GM12874 (cell line): ENCODE results near the gene STK33.

Experiments
- TF ChIP-seq, protein P1 (sequence below): IDR thresholded peaks from 2 replicates; pipeline ENCODE4 v1.5.1; 2011; ENCODE audit warnings: low read depth, mild to moderate bottlenecking, control low read depth, low read length, moderate library complexity; ENCODE audit not compliant: insufficient read depth

STK33 gene

DNA sequence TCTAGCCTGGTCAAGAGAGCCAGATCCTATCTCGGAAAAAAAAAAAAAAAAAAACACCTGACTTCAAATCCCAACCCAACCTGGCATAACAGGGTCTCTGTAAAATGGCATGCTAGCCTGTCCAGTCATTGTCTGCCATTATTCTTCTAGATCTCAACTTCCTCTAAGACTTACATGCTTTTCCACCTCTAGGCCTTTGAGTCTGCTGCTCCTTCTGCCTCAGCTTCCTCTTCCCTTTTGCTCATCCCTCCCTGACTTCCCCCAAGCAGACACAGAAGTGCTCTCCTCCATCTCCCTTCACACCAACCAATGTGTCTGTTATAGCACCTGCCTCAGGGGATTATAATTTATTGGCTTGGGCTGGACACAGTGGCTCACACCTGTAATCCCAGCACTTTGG lies 7.8 kb downstream of the STK33 start:
- TF ChIP-seq, protein P1, sequence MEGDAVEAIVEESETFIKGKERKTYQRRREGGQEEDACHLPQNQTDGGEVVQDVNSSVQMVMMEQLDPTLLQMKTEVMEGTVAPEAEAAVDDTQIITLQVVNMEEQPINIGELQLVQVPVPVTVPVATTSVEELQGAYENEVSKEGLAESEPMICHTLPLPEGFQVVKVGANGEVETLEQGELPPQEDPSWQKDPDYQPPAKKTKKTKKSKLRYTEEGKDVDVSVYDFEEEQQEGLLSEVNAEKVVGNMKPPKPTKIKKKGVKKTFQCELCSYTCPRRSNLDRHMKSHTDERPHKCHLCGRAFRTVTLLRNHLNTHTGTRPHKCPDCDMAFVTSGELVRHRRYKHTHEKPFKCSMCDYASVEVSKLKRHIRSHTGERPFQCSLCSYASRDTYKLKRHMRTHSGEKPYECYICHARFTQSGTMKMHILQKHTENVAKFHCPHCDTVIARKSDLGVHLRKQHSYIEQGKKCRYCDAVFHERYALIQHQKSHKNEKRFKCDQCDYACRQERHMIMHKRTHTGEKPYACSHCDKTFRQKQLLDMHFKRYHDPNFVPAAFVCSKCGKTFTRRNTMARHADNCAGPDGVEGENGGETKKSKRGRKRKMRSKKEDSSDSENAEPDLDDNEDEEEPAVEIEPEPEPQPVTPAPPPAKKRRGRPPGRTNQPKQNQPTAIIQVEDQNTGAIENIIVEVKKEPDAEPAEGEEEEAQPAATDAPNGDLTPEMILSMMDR: no peak

DNA sequence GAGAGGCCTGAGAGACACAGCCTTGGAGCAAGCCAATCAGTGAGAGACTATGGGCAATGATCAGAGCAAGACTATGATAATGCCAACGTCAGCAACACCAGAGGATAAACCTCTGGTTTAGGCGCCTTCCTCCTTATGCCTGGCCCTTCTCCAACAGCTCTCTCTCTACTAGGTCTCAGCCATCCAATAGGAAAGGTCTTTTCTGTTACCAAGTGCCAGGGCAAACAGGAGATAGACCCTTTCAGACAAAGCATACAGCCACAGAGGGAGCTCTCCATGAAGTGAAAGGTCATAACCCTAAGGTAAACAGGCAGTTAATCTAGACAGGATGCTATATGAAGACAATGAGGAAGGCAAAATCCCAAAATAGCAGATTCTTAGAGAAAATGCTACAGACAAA lies 9.5 kb downstream of the STK33 start:
- TF ChIP-seq, protein P1: no peak

DNA sequence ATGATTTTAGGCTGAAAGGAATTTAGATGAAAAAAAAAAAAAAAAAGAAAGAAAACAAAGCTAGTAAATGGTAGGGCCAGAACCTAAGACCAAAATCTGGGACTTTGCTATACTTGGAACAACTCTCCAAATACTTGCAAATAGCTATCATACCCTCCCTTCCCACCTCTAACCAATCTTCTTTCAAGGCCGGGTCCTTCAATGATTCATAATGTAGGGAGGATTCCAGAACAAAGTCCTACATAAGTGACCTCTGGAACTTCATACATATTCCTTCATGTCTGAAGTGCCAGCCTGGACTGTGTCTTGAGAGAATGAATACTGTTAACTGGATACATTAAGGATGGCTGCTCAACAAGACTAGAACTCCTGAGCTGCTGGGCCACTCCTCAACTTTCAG lies 9.9 kb downstream of the STK33 start:
- TF ChIP-seq, protein P1: no peak

DNA sequence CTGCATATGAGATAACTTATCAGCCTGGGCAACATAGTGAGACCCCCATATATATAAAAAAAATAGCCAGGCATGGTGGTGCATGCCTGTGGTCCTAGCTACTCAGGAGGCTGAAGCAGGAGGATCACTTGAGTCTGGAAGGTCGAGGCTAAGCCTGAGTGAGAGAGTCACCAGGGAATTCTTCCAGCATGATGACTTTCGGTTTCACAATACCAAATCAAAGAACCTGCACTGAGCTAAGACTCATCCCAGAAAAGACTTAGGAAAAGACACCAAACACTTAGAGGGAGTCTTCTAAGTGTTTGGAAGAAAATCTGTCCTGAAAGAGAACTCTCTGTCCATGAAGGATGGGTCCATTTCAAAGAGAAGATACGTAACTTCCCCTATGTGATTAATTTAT lies 12.7 kb downstream of the STK33 start:
- TF ChIP-seq, protein P1: no peak

DNA sequence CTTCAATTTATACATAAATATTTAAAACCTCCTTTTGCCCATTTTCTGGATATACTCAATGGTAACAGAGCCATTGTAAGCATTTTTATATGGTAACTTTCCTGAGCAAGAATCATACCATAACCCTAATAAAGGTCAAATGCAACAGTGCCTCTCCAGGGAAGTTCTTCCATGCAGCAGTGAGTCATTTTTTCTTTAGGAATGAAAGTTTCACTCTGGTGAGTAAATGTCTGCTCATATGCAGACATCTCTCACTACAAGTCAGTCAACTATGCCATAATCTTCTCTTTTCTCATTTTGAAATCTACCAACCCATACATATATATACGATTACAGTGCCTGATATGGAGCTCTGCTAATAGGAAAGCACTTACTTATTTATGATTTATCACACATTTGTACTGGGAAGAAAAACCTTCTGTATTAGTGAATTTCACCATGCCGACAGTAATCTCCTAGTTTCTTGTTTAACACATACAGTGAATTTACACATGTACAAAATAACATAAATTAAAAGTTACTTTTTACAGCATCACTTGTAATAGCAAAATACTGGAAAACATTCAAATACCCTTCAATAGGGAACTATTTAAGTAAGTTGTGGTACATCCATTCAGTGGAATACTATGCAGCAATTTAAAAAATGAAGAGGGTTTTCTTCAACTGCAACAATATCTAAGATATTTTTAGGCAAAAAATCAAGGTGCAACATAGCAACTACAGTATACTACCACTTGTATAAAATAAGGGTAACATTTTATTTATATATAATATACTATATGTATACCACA lies 16.0 kb downstream of the STK33 start:
- TF ChIP-seq, protein P1: no peak

DNA sequence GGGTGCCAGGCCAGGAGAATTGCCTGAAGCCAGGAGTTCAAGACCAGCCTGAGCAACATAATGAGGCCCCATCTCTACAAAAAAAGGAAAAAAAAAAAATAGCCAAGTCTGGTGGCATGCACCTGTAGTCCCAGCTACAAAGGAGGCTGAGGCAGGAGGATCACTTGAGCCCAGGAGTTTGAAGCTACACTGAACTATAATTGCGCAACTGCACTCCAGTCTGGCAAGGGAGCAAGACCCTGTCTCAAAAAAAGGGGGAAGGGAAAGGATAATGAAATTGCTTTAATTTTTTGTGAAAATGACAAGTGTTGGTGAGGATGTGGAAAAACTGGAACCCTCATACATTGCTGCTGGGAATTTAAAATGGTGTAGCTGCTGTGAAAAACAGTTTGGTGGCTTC lies 19.2 kb downstream of the STK33 start:
- TF ChIP-seq, protein P1: no peak

DNA sequence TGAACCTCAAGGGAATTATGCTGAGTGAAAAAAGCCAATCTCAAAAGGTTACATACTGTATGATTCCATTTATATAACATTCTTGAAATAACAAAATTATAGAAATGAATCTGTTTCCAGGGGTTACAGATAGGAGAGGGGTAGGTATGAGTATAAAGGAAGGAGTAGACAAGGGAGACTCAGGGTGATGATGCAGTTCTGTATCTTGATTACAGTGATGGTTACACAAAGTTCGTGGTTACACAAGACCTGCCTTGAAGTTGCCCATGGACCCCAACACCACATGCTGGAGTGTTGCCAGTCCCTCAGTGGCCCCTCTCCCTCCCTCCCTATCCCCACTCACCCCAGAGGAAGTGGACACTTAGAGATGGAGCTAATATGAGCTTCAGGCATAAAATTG lies 20.3 kb downstream of the STK33 start:
- TF ChIP-seq, protein P1: no peak
